ENCODE data around the gene IGBP1.

GRCh38 chrX:70166601-70167590 lies 33.6 kb downstream of the IGBP1 start:
- TF ChIP-seq POLR2AphosphoS5 (IDR thresholded peaks at IDR 0.05; ENCODE audit: low read depth, low read length) (no peak), FOXP2 (optimal IDR thresholded peaks at IDR 0.05; ENCODE audit: borderline replicate concordance, extremely low read depth, extremely low read length, insufficient read depth) (no peak)
